HUES48 (cell line): Measurements from ENCODE around the gene UBE2L6.

Experiments
- H3K27ac ChIP-seq: one replicate; pipeline ENCODE4 v1.7.0; 2013; ENCODE audit warnings: low read depth, low read length, inconsistent platforms
- H3K27me3 ChIP-seq: 2 replicates; pipeline ENCODE4 v1.6.1; 2013; ENCODE audit warnings: mild to moderate bottlenecking, low read length; ENCODE audit not compliant: control insufficient read depth, insufficient read depth
- H3K36me3 ChIP-seq: 2 replicates; pipeline ENCODE4 v1.6.1; 2013; ENCODE audit warnings: low read length; ENCODE audit not compliant: control insufficient read depth, insufficient read depth
- H3K4me1 ChIP-seq: 2 replicates; pipeline ENCODE4 v1.6.1; 2013; ENCODE audit warnings: mild to moderate bottlenecking, low read length; ENCODE audit not compliant: control insufficient read depth, insufficient read depth
- H3K4me3 ChIP-seq: 2 replicates; pipeline ENCODE4 v1.5.1; 2013; ENCODE audit warnings: mild to moderate bottlenecking, low read depth, low read length
- H3K9ac ChIP-seq: 2 replicates; pipeline ENCODE4 v1.6.1; 2013; ENCODE audit warnings: mild to moderate bottlenecking, low read depth, low read length, moderate library complexity
- H3K9me3 ChIP-seq: 2 replicates; pipeline ENCODE4 v1.6.1; 2013; ENCODE audit warnings: low read length; ENCODE audit not compliant: control insufficient read depth, insufficient read depth

The UBE2L6 gene

DNA sequence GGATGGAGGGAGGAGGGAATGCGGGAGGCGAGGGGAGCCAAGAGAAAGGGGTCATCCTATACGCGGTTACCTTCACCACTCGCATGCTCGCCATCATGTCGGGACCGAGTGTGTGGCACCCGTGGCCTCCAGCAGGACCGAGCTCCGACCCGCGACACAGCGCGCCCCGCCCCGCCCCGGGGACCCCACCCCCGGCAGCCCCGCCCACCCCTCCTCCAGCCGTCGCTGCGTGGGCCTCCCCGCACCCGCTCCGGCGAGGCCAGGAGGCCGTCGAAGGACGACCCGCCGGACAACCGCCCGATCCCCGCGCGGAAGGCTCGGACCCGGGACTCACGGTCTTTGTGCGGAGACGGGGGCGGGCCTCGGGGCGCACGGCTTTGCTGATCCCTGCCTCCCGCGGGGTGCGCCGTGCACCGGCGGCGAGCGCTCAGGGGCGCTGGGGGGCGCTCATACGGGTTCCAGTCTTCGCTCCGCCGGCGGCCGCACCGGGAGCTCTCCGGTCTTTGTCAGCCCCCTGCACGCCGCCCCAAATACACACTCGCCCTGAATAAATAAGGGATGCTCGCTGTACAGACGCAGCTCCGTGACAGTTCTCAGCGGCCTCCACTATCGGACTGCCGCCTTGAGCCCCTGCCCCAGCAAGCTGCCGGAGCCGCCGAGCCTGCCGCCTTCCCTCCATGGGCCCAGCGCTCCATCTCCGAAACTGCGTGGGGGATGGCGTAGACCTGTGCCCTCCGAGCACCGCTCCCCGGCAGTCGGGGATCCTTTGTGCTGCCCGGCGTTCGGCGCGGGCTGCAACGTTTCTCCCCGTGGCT lies at the start of gene UBE2L6:
TSS of gene UBE2L6 (minus strand) at position 158 of the 815 bp plus-strand sequence. CDS start at position 97, 61 bp downstream.
- H3K36me3 ChIP-seq, result no peaks in the 10 kb centered on the region
- peak within 1 kb of the TSS; percentile 82 for H3K27ac ChIP-seq

DNA sequence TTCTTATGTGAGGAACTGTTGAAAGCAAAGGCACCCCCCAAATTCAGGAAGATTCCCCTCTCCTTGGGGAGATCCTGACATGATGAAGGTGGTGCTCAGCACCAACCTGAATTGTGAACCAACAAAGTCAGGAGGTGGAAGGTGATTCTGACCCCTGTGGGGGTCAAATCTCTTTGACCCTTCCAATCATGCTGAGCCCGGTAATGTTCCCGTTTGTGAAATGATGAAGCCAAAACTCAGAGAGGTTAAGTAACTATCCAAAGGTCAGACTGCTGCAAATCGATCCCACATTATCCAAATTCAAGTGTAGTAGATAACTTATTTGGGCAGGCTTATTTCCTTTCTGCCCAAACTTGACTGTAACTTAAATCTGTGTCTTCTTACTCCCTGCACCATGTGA lies 49.1 kb upstream of the UBE2L6 start:
- H3K4me1 ChIP-seq, result no peaks in the 10 kb centered on the region; the same call in 1 of the 2 replicates
- no peaks in the 10 kb centered on the region for H3K27me3 ChIP-seq
- H3K9me3 ChIP-seq, result peaks cover 7% of the 10 kb centered on the region
- no peak overlapping the region for H3K9ac ChIP-seq
- no peak overlapping the region for H3K4me3 ChIP-seq
- H3K27ac ChIP-seq, result no peak overlapping the region
- peaks cover 28% of the 10 kb centered on the region for H3K36me3 ChIP-seq

More for the DNA sequence above, at the start of gene UBE2L6:
- peak within 1 kb of the TSS; percentile 85 for H3K9ac ChIP-seq
- H3K9me3 ChIP-seq, result no peaks in the 10 kb centered on the region
- peak within 1 kb of the TSS; percentile 82 for H3K4me3 ChIP-seq
- peaks cover 3% of the 10 kb centered on the region; the same call in 1 of the 2 replicates for H3K27me3 ChIP-seq
- H3K4me1 ChIP-seq, result peaks cover 19% of the 10 kb centered on the region

DNA sequence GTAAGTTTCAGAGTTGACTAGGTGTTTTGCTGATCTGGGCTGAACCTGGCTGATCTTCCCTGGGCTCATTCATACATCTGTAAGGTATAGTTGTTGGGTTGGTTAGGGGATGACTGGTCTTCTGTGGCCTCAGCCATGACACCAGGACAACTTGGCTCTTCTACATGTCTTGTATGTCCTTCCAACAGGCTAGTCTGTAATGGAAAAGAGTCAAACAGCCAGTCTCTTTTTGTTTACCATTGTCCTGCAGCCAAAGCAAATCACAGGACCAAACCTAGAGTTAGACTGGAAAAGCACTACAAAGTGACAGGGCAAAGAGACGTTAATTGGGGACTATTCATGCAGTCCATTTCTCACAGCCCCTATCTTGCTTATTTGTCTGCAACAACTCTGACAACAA lies 47.8 kb upstream of the UBE2L6 start:
- H3K4me3 ChIP-seq, result no peak overlapping the region
- peaks cover 31% of the 10 kb centered on the region for H3K36me3 ChIP-seq
- H3K27me3 ChIP-seq, result no peaks in the 10 kb centered on the region
- H3K9ac ChIP-seq, result no peak overlapping the region
- H3K9me3 ChIP-seq, result peaks cover 7% of the 10 kb centered on the region
- H3K4me1 ChIP-seq, result no peaks in the 10 kb centered on the region; the same call in 1 of the 2 replicates
- H3K27ac ChIP-seq, result no peak overlapping the region

DNA sequence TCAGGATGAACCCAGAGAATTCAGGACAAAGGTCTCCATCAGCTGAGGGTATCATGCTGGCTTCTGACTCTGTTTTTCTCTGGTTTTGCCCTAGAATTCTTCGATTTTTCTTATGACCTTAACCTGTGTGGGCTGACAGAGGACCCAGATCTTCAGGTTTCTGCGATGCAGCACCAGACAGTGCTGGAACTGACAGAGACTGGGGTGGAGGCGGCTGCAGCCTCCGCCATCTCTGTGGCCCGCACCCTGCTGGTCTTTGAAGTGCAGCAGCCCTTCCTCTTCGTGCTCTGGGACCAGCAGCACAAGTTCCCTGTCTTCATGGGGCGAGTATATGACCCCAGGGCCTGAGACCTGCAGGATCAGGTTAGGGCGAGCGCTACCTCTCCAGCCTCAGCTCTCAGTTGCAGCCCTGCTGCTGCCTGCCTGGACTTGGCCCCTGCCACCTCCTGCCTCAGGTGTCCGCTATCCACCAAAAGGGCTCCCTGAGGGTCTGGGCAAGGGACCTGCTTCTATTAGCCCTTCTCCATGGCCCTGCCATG lies 46.8 kb upstream of the UBE2L6 start:
- H3K36me3 ChIP-seq, result peaks cover 31% of the 10 kb centered on the region
- no peak overlapping the region for H3K27ac ChIP-seq
- H3K27me3 ChIP-seq, result no peaks in the 10 kb centered on the region
- no peaks in the 10 kb centered on the region; the same call in 1 of the 2 replicates for H3K4me1 ChIP-seq
- no peak overlapping the region for H3K4me3 ChIP-seq
- no peak overlapping the region for H3K9ac ChIP-seq
- no peaks in the 10 kb centered on the region for H3K9me3 ChIP-seq

DNA sequence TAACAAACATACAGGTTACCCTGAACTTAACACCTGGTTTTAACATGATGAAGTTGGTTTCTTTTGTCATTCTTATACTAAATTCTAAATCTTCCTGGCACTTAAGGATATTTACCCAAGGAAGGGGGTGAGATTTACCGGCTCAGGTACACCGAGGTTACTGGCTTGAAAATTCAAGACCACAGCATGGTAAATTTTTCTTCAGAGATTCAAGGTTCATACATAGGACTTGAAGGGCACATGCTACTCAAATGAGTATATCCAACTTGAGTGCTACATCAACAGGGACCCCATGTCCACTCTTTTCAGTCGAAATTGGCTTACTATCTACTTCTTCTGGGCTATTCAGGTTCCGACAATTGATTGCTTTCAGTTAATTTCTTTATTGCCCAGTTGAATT lies 42.7 kb upstream of the UBE2L6 start:
- H3K27me3 ChIP-seq, result no peaks in the 10 kb centered on the region
- H3K4me3 ChIP-seq, result no peak overlapping the region
- no peaks in the 10 kb centered on the region; the same call in 1 of the 2 replicates for H3K4me1 ChIP-seq
- no peaks in the 10 kb centered on the region for H3K9me3 ChIP-seq
- H3K27ac ChIP-seq, result no peak overlapping the region
- no peak overlapping the region for H3K9ac ChIP-seq
- peaks cover 45% of the 10 kb centered on the region for H3K36me3 ChIP-seq

DNA sequence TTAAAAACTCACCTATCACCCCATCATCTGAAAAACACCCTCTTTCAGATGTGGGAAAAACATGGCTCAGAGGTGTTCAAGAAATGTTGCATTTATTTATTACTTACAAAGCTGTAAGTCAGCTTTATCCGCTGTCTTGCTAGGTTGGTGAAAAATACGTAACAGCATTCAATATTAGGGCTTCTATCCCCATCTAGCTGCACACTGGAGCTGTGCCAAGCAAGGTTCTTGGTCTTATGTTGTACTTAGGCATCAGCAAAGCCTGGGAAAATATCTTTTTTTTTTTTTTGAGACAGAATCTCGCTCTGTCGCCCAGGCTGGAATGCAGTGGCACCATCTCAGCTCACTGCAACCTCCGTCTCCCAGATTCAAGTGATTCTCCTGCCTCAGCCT lies 37.6 kb upstream of the UBE2L6 start:
- H3K36me3 ChIP-seq, result peaks cover 23% of the 10 kb centered on the region
- no peaks in the 10 kb centered on the region for H3K4me1 ChIP-seq
- no peaks in the 10 kb centered on the region for H3K27me3 ChIP-seq
- H3K9me3 ChIP-seq, result no peaks in the 10 kb centered on the region
- no peak overlapping the region for H3K9ac ChIP-seq
- H3K27ac ChIP-seq, result no peak overlapping the region
- no peak overlapping the region for H3K4me3 ChIP-seq

DNA sequence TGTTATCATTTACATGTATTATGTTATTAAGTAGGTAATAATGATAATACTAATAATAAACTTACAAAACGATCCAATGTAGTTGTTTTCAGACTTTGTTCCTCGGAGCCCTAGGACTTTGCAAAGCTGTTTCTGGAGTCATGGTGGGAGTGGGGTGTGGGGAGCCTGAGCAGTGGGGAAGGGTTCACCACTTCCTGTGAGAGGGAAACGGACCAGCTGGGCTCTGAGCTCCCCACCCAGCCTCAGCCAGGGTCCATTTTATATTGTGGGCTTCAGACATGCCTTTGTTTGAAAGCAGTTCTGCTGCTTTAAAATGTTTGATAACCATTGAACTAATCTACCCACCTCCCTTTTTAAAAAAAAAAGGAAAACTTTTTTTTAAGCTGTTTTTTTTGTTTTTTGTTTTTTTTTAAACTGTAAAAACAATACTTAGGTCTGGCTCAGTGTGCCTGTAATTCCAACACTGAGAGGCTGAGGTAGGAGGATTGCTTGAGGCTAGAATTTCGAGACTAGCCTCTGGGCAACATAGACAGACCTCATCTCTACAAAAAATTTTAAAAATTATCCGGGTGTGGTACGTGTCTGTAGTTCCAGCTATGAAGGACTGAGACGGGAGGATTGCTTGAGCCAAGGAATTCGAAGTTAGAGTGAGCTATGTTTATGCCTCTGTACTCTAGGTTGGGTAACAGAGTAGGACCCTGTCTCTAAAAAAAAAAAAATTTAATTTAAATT lies 37.0 kb upstream of the UBE2L6 start:
- Histone ChIP-seq H3K27me3 (no peaks in the 10 kb centered on the region), H3K9me3 (no peaks in the 10 kb centered on the region), H3K9ac (no peak overlapping the region), H3K27ac (no peak overlapping the region), H3K36me3 (peaks cover 23% of the 10 kb centered on the region), H3K4me3 (no peak overlapping the region), H3K4me1 (peaks cover 1% of the 10 kb centered on the region; the same call in 1 of the 2 replicates)

DNA sequence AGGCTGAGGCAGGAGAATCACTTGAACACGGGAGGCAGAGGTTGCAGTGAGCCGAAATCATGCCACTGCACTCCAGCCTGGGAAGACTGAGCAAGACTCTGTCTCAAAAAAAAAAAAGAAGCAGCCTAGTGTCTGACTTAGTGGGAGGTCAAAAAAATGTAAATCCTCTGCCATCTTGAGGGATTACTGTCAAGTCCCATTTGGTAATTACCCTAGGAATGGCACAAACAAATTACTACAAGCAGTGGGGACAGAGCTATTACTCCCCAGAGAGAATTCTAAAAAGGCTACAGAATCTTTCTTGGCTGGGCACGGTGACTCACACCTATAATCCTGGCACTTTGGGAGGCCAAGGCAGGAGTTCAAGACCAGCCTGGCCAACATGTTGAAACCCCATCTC lies 33.8 kb upstream of the UBE2L6 start:
- Histone ChIP-seq H3K27me3 (no peaks in the 10 kb centered on the region), H3K9me3 (no peaks in the 10 kb centered on the region), H3K9ac (no peak overlapping the region), H3K4me1 (peaks cover 18% of the 10 kb centered on the region), H3K36me3 (peaks cover 11% of the 10 kb centered on the region), H3K27ac (no peak overlapping the region), H3K4me3 (no peak overlapping the region)

DNA sequence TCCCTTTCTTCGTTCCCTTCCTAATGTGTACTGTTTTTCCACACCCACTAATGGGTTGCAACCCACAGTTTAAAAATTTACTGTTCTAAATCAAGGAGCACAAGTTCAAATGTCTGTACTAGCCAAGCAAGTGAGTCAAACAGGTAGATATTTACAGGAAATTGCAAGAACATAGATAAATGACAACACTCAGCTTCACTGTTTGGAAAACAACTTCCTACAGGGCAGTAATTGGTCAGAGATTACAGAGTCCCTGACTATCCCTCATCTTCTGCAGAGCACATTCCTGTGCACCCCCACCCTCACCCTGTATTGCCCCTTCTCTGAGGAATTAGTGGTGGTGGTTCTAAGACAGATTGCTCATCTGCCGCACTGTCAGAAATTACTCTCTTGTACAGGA lies 31.9 kb upstream of the UBE2L6 start:
- Histone ChIP-seq H3K27ac (peak overlapping the region; percentile 3), H3K9me3 (no peaks in the 10 kb centered on the region), H3K4me3 (no peak overlapping the region), H3K27me3 (no peaks in the 10 kb centered on the region), H3K9ac (no peak overlapping the region), H3K4me1 (peaks cover 20% of the 10 kb centered on the region), H3K36me3 (peaks cover 5% of the 10 kb centered on the region; the same call in 1 of the 2 replicates)

DNA sequence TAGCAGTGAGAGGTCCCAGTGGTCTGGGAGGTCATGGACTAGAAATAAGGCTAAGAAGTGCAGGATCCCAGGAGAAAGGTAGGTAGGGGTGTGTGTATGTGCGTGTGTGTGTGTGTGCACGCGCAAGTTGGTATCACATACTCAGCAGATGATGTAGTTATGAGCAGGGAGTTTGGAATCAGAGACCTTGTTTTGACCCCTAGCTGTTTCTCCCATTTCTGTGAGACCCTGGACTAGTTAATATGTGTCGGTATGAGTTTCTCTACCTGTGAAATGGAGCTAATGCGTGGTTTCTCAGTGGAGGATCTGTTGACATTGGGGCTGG lies 31.3 kb upstream of the UBE2L6 start:
- H3K4me1 ChIP-seq, result peaks cover 20% of the 10 kb centered on the region
- peak overlapping the region; percentile 61 for H3K4me3 ChIP-seq
- no peaks in the 10 kb centered on the region for H3K9me3 ChIP-seq
- H3K27ac ChIP-seq, result peak overlapping the region; percentile 78
- H3K9ac ChIP-seq, result no peak overlapping the region
- peaks cover 5% of the 10 kb centered on the region; the same call in 1 of the 2 replicates for H3K36me3 ChIP-seq
- no peaks in the 10 kb centered on the region for H3K27me3 ChIP-seq
